ENCODE data around the gene ACOT7.
"Not testable (repeated sequence)": the region's sequence is repeated elsewhere in the genome, so short reads cannot be mapped to it uniquely, and the experiment has no call there.

ACOT7 gene

GRCh38 chr1:6393400-6394187, at the start of gene ACOT7:
Gene ACOT7 (minus strand): TSS chr1:6393767. CDS start chr1:6393399, 368 bp downstream.
- H3K4me3 ChIP-seq (ENCODE audit: low read depth, low read length): peak within 1 kb of the TSS; percentile 75
- peak; percentile 89 for DNase-seq (ENCODE audit: low read depth)
- TF ChIP-seq CTCF (conservative IDR thresholded peaks at IDR 0.05; ENCODE audit: low read depth, low read length): peak; percentile 57

- no peak overlapping the region for H3K4me3 ChIP-seq (ENCODE audit: low read depth, low read length)
- no peak for TF ChIP-seq CTCF (conservative IDR thresholded peaks at IDR 0.05; ENCODE audit: low read depth, low read length)
- no peak for DNase-seq (ENCODE audit: low read depth)
Observed at GRCh38 chr1:6441586-6441985, 48.0 kb upstream of the ACOT7 start.

- DNase-seq (ENCODE audit: low read depth): no peak
- no peak for TF ChIP-seq CTCF (conservative IDR thresholded peaks at IDR 0.05; ENCODE audit: low read depth, low read length)
- H3K4me3 ChIP-seq (ENCODE audit: low read depth, low read length): no peak overlapping the region
Observed at GRCh38 chr1:6440198-6441126, 46.9 kb upstream of the ACOT7 start.

- peak; percentile 89 for TF ChIP-seq CTCF (conservative IDR thresholded peaks at IDR 0.05; ENCODE audit: low read depth, low read length)
- H3K4me3 ChIP-seq (ENCODE audit: low read depth, low read length): no peak overlapping the region
- peak; percentile 59 for DNase-seq (ENCODE audit: low read depth)
Observed at GRCh38 chr1:6438047-6438525, 44.5 kb upstream of the ACOT7 start.

GRCh38 chr1:6437012-6437700, 43.6 kb upstream of the ACOT7 start:
- DNase-seq (ENCODE audit: low read depth); H3K4me3 ChIP-seq (ENCODE audit: low read depth, low read length): not testable (repeated sequence)

- H3K4me3 ChIP-seq (ENCODE audit: low read depth, low read length); DNase-seq (ENCODE audit: low read depth): not testable (repeated sequence)
Observed at GRCh38 chr1:6436277-6436676, 42.7 kb upstream of the ACOT7 start.

- no peak for TF ChIP-seq CTCF (conservative IDR thresholded peaks at IDR 0.05; ENCODE audit: low read depth, low read length)
- DNase-seq (ENCODE audit: low read depth): no peak
- no peak overlapping the region for H3K4me3 ChIP-seq (ENCODE audit: low read depth, low read length)
Observed at GRCh38 chr1:6435547-6435946, 42.0 kb upstream of the ACOT7 start.

All from choroid plexus epithelial cell (primary cell).